BLaER1 (cell line): ENCODE results near the gene ZBTB17.

Source experiments
- H3K27ac ChIP-seq: shearing (Covaris generic); formaldehyde crosslinking; 2 replicates; pipeline ENCODE4 v1.8.1; 2022
- H3K27me3 ChIP-seq: shearing (Covaris generic); formaldehyde crosslinking; 2 replicates; pipeline ENCODE4 v1.8.1; 2022
- H3K36me3 ChIP-seq: shearing (Covaris generic); formaldehyde crosslinking; 2 replicates; pipeline ENCODE4 v1.8.1; 2022
- H3K4me1 ChIP-seq: shearing (Covaris generic); formaldehyde crosslinking; 2 replicates; pipeline ENCODE4 v1.8.1; 2022
- H3K4me2 ChIP-seq: shearing (Covaris generic); formaldehyde crosslinking; 2 replicates; pipeline ENCODE4 v1.8.1; 2022
- H3K4me3 ChIP-seq: shearing (Covaris generic); formaldehyde crosslinking; 2 replicates; pipeline ENCODE4 v1.8.1; 2022
- H3K9ac ChIP-seq: shearing (Covaris generic); formaldehyde crosslinking; 2 replicates; pipeline ENCODE4 v1.8.1; 2022
- H3K9me3 ChIP-seq: shearing (Covaris generic); formaldehyde crosslinking; 2 replicates; pipeline ENCODE4 v1.8.1; 2022
- H4K20me1 ChIP-seq: shearing (Covaris generic); formaldehyde crosslinking; 2 replicates; pipeline ENCODE4 v1.8.1; 2022
- Cebpa-rat ChIP-seq: shearing (Covaris generic); IDR thresholded peaks from 2 replicates; pipeline ENCODE4 v1.8.1; 2022

The ZBTB17 gene

GRCh38 chr1:15938628-15939161 is 37.2 kb downstream of the ZBTB17 start:
- no peaks in the 10 kb centered on the region for H3K27me3 ChIP-seq
- TF ChIP-seq Cebpa-rat: no peak
- H4K20me1 ChIP-seq: peaks cover 97% of the 10 kb centered on the region
- no peak overlapping the region for H3K4me3 ChIP-seq
- no peak overlapping the region for H3K27ac ChIP-seq
- no peaks in the 10 kb centered on the region for H3K9me3 ChIP-seq
- H3K4me1 ChIP-seq: no peaks in the 10 kb centered on the region
- peaks cover 99% of the 10 kb centered on the region for H3K36me3 ChIP-seq
- H3K9ac ChIP-seq: no peak overlapping the region
- no peak overlapping the region for H3K4me2 ChIP-seq

GRCh38 chr1:15937706-15938168 is 38.2 kb downstream of the ZBTB17 start:
- TF ChIP-seq Cebpa-rat: no peak
- Histone ChIP-seq H3K9me3 (no peaks in the 10 kb centered on the region), H3K9ac (no peak overlapping the region), H3K27me3 (no peaks in the 10 kb centered on the region), H3K27ac (no peak overlapping the region), H3K4me2 (no peak overlapping the region), H4K20me1 (peaks cover 97% of the 10 kb centered on the region), H3K4me3 (no peak overlapping the region), H3K36me3 (peaks cover 99% of the 10 kb centered on the region), H3K4me1 (no peaks in the 10 kb centered on the region)

- H3K27ac ChIP-seq: no peak overlapping the region
Measured at GRCh38 chr1:15937146-15937545, 38.8 kb downstream of the ZBTB17 start.

GRCh38 chr1:15936025-15936424 is 39.9 kb downstream of the ZBTB17 start:
- Histone ChIP-seq H3K4me2 (no peak overlapping the region), H3K36me3 (peaks cover 99% of the 10 kb centered on the region), H4K20me1 (peaks cover 97% of the 10 kb centered on the region), H3K4me1 (no peaks in the 10 kb centered on the region), H3K27ac (no peak overlapping the region), H3K4me3 (no peak overlapping the region), H3K9ac (no peak overlapping the region), H3K9me3 (no peaks in the 10 kb centered on the region), H3K27me3 (no peaks in the 10 kb centered on the region)
- TF ChIP-seq Cebpa-rat: no peak

More at GRCh38 chr1:15937146-15937545, 38.8 kb downstream of the ZBTB17 start:
- TF ChIP-seq Cebpa-rat: no peak
- H3K27me3 ChIP-seq: no peaks in the 10 kb centered on the region
- H4K20me1 ChIP-seq: peaks cover 97% of the 10 kb centered on the region
- no peaks in the 10 kb centered on the region for H3K9me3 ChIP-seq
- no peak overlapping the region for H3K9ac ChIP-seq
- no peak overlapping the region for H3K4me3 ChIP-seq
- H3K4me2 ChIP-seq: no peak overlapping the region
- no peaks in the 10 kb centered on the region for H3K4me1 ChIP-seq
- peaks cover 99% of the 10 kb centered on the region for H3K36me3 ChIP-seq

GRCh38 chr1:15935056-15935950 is 40.6 kb downstream of the ZBTB17 start:
- H3K9ac ChIP-seq: no peak overlapping the region
- peaks cover 94% of the 10 kb centered on the region for H4K20me1 ChIP-seq
- no peaks in the 10 kb centered on the region for H3K27me3 ChIP-seq
- H3K27ac ChIP-seq: no peak overlapping the region
- no peak overlapping the region for H3K4me3 ChIP-seq
- peaks cover 99% of the 10 kb centered on the region for H3K36me3 ChIP-seq
- no peaks in the 10 kb centered on the region for H3K9me3 ChIP-seq
- no peak overlapping the region for H3K4me2 ChIP-seq
- no peak for TF ChIP-seq Cebpa-rat
- no peaks in the 10 kb centered on the region for H3K4me1 ChIP-seq

GRCh38 chr1:15934211-15935055 is 41.5 kb downstream of the ZBTB17 start:
- Histone ChIP-seq H4K20me1 (peaks cover 90% of the 10 kb centered on the region), H3K4me3 (no peak overlapping the region), H3K9me3 (no peaks in the 10 kb centered on the region), H3K4me2 (no peak overlapping the region), H3K27ac (no peak overlapping the region), H3K9ac (no peak overlapping the region), H3K36me3 (peaks cover 99% of the 10 kb centered on the region), H3K27me3 (no peaks in the 10 kb centered on the region), H3K4me1 (no peaks in the 10 kb centered on the region)
- TF ChIP-seq Cebpa-rat: no peak

- H3K4me3 ChIP-seq: no peak overlapping the region
- peaks cover 90% of the 10 kb centered on the region for H4K20me1 ChIP-seq
- H3K9me3 ChIP-seq: no peaks in the 10 kb centered on the region
- H3K36me3 ChIP-seq: peaks cover 99% of the 10 kb centered on the region
- H3K27ac ChIP-seq: no peak overlapping the region
- no peak overlapping the region for H3K4me2 ChIP-seq
- no peaks in the 10 kb centered on the region for H3K4me1 ChIP-seq
- no peaks in the 10 kb centered on the region for H3K27me3 ChIP-seq
- H3K9ac ChIP-seq: no peak overlapping the region
- TF ChIP-seq Cebpa-rat: no peak
Measured at GRCh38 chr1:15933684-15934083, 42.2 kb downstream of the ZBTB17 start.

- no peak overlapping the region for H3K9ac ChIP-seq
- H3K27ac ChIP-seq: no peak overlapping the region
- H3K9me3 ChIP-seq: no peaks in the 10 kb centered on the region
- no peak for TF ChIP-seq Cebpa-rat
- no peak overlapping the region for H3K4me2 ChIP-seq
- no peak overlapping the region for H3K4me3 ChIP-seq
- H4K20me1 ChIP-seq: peaks cover 80% of the 10 kb centered on the region
- H3K4me1 ChIP-seq: no peaks in the 10 kb centered on the region
- peaks cover 99% of the 10 kb centered on the region for H3K36me3 ChIP-seq
- no peaks in the 10 kb centered on the region for H3K27me3 ChIP-seq
Measured at GRCh38 chr1:15932612-15933011, 43.3 kb downstream of the ZBTB17 start.

- Histone ChIP-seq H3K9ac (no peak overlapping the region), H3K36me3 (peaks cover 99% of the 10 kb centered on the region), H3K4me1 (no peaks in the 10 kb centered on the region), H3K4me2 (no peak overlapping the region), H3K4me3 (no peak overlapping the region), H3K27ac (no peak overlapping the region), H4K20me1 (peaks cover 72% of the 10 kb centered on the region), H3K27me3 (no peaks in the 10 kb centered on the region), H3K9me3 (no peaks in the 10 kb centered on the region)
- TF ChIP-seq Cebpa-rat: no peak
Measured at GRCh38 chr1:15931884-15932283, 44.0 kb downstream of the ZBTB17 start.

- no peaks in the 10 kb centered on the region for H3K27me3 ChIP-seq
- TF ChIP-seq Cebpa-rat: no peak
Measured at GRCh38 chr1:15931401-15931800, 44.5 kb downstream of the ZBTB17 start.

More at GRCh38 chr1:15931401-15931800, 44.5 kb downstream of the ZBTB17 start:
- Histone ChIP-seq H3K4me1 (no peaks in the 10 kb centered on the region), H3K4me2 (no peak overlapping the region), H3K36me3 (peaks cover 99% of the 10 kb centered on the region), H3K9ac (no peak overlapping the region), H4K20me1 (peaks cover 67% of the 10 kb centered on the region), H3K27ac (no peak overlapping the region), H3K4me3 (no peak overlapping the region), H3K9me3 (no peaks in the 10 kb centered on the region)
